ENCODE results near the gene ABCC1. TPM values are rescaled to one million over a fixed set of nuclear protein-coding genes. Genes with fewer than 3 reads are reported as not detected.
"Not testable (repeated sequence)": the region's sequence is repeated elsewhere in the genome, so short reads cannot be mapped to it uniquely, and the experiment has no call there.

ABCC1 gene
- total RNA-seq, 4 donors from 2014 or later = 12.1 to 39.2 (median 18.6) TPM

DNA sequence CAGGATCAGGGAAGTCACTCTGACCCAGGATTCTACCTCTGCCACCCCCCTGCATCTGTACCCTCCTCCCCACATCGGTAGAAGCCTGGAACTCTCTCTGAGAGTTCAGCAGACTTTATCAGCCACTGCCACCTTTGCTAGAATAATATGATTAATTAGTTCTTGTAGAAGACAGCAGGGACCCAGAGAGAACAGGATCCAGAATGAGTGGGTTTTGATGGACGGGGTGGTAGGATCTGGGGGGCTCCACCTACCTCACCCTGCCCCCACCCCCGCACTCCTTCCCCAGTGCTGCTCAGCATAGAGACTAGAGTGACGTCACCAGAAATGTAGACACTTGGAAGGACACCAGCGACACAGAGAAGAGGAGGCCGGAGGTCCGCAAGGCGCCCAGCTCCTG lies 240.4 kb downstream of the ABCC1 start:
- intact Hi-C loops (cut with DNase I; ENCODE audit: low total_unique reads) = no loop called here

DNA sequence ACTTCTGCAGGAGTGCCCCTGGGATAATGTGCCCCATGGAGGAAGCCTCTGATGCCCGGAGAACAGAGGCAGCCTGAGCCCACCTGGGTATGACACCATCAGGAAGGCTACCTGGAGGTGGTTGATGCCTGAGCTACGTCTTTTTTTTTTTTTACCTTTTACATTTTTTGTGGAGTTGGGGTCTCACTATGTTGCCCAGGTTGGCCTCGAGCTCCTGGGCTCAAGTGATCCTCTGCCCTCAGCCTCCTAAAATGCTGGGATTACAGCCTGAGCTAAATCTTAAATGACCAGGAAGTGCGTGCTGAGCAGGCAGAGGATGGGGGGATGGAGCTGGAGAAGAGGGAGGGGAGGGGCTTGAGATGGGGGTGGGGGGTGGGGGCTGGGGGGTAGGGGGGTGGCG lies 241.1 kb downstream of the ABCC1 start:
- Histone ChIP-seq H3K27me3 (no peaks in the 10 kb centered on the region), H3K4me3 (no peak overlapping the region), H3K4me1 (no peaks in the 10 kb centered on the region), H3K36me3 (no peaks in the 10 kb centered on the region), H3K9me3 (no peaks in the 10 kb centered on the region), H3K27ac (no peak overlapping the region)
- no peak for DNase-seq
- TF ChIP-seq, protein P1, sequence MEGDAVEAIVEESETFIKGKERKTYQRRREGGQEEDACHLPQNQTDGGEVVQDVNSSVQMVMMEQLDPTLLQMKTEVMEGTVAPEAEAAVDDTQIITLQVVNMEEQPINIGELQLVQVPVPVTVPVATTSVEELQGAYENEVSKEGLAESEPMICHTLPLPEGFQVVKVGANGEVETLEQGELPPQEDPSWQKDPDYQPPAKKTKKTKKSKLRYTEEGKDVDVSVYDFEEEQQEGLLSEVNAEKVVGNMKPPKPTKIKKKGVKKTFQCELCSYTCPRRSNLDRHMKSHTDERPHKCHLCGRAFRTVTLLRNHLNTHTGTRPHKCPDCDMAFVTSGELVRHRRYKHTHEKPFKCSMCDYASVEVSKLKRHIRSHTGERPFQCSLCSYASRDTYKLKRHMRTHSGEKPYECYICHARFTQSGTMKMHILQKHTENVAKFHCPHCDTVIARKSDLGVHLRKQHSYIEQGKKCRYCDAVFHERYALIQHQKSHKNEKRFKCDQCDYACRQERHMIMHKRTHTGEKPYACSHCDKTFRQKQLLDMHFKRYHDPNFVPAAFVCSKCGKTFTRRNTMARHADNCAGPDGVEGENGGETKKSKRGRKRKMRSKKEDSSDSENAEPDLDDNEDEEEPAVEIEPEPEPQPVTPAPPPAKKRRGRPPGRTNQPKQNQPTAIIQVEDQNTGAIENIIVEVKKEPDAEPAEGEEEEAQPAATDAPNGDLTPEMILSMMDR (IDR thresholded peaks at IDR 0.05) = no peak
- TF ChIP-seq POLR2A (IDR thresholded peaks at IDR 0.05) = no peak
- intact Hi-C loops (cut with DNase I; ENCODE audit: low total_unique reads) = no loop called here

More for the DNA sequence above, 240.4 kb downstream of the ABCC1 start:
- no peaks in the 10 kb centered on the region for H3K4me1 ChIP-seq
- no peak overlapping the region for H3K27ac ChIP-seq
- H3K27me3 ChIP-seq = no peaks in the 10 kb centered on the region
- no peaks in the 10 kb centered on the region for H3K36me3 ChIP-seq
- no peaks in the 10 kb centered on the region for H3K9me3 ChIP-seq
- DNase-seq = no peak
- no peak for TF ChIP-seq POLR2A (IDR thresholded peaks at IDR 0.05)
- TF ChIP-seq, protein P1 (IDR thresholded peaks at IDR 0.05) = no peak
- no peak overlapping the region for H3K4me3 ChIP-seq

DNA sequence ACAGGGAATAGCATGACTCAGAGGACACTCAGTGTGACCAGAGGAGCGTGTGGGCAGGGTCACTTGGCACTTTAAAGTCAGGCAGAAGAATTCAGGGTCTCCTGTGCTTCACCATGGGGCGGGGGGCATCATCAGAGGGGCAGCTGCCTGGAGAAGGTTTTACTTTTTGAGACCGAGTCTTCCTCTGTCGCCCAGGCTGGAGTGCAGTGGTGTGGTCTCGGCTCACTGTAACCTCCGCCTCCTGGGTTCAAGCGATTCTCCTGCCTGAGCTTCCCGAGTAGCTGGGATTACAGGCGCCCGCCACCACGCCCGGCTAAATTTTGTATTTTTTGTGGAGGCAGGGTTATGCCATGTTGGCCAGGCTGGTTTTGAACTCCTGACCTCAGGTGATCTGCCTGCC lies 241.6 kb downstream of the ABCC1 start:
- H3K27ac ChIP-seq; intact Hi-C loops (cut with DNase I; ENCODE audit: low total_unique reads): not testable (repeated sequence)

DNA sequence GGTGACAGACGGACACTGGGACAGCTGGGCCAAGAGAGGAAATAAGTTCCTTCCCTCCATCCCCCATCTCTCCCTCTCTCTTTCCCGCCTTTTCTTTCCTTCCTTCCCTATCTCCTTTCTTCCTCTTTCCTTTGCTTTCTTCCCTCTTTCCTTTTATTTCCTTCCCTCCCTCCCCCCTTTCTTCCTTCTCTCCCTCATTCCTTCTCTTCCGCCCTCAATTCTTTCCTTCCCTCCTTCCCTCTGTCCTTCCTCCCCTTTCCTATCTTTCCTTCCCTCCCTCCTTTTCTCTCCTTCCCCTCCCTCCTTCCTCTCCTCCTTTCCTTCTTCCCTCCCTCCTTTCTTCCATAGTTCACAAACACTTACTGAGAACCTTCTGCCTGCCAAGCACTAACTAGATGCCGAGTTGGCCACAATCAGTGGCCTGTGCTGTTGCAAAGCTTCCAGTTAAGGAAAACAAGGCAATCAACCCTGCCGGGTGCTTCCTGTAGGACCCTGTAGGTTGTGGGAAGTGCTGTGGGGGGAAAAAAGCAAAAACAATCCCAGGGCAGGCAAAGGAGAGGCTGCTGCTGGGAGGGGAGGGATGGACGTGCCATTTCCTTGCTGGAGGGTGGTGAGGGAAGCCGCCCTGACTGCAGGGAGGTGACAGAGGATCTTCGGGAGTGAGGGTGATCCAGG lies 242.2 kb downstream of the ABCC1 start:
- no peak overlapping the region for H3K4me3 ChIP-seq
- no peaks in the 10 kb centered on the region for H3K9me3 ChIP-seq

More for the DNA sequence above, 241.6 kb downstream of the ABCC1 start:
- not testable (repeated sequence) for H3K4me1 ChIP-seq, H3K4me3 ChIP-seq, DNase-seq, H3K27me3 ChIP-seq, H3K36me3 ChIP-seq, H3K9me3 ChIP-seq

More for the DNA sequence above, 242.2 kb downstream of the ABCC1 start:
- no peaks in the 10 kb centered on the region for H3K27me3 ChIP-seq
- no peaks in the 10 kb centered on the region for H3K4me1 ChIP-seq
- intact Hi-C loops (cut with DNase I; ENCODE audit: low total_unique reads) = no loop called here
- no peak for DNase-seq
- no peaks in the 10 kb centered on the region for H3K36me3 ChIP-seq
- TF ChIP-seq POLR2A (IDR thresholded peaks at IDR 0.05) = no peak
- TF ChIP-seq, protein P1 (IDR thresholded peaks at IDR 0.05) = no peak
- no peak overlapping the region for H3K27ac ChIP-seq

Other genes with a start within 250 kb of the ABCC1 start
- 1,000 to 10,000 TPM in 2 of 4 donors, 100 to 1,000 TPM in 2; 447 to 1,893 (median 822) TPM for gene MYH11, start 92.6 kb upstream of the ABCC1 start, total RNA-seq
- gene CEP20, start 61.0 kb upstream of the ABCC1 start, total RNA-seq = 100 to 1,000 TPM in 1 of 4 donors, 10 to 100 TPM in 3; 13.8 to 101 (median 47.9) TPM